Left ventricle myocardium inferior (tissue), 1 donor: ENCODE data around the gene HLCS. TPM values are rescaled to one million over a fixed set of nuclear protein-coding genes. Genes with fewer than 3 reads are reported as not detected.

Source experiments
- DNase-seq: peaks from one replicate; pipeline ENCODE4 v3.0.0-alpha.2; 2020
- H3K27ac ChIP-seq: fragments of 200-600 bp; replicated peaks from 2 replicates; pipeline ENCODE4 v1.8.0; 2021
- H3K27me3 ChIP-seq: fragments of 200-600 bp; 2 replicates; pipeline ENCODE4 v1.8.0; 2021; ENCODE audit warnings: low read depth
- H3K36me3 ChIP-seq: fragments of 200-600 bp; 2 replicates; pipeline ENCODE4 v1.8.0; 2021
- H3K4me1 ChIP-seq: fragments of 200-600 bp; 2 replicates; pipeline ENCODE4 v1.8.0; 2021
- H3K4me3 ChIP-seq: fragments of 200-600 bp; 2 replicates; pipeline ENCODE4 v1.8.0; 2021; ENCODE audit warnings: mild to moderate bottlenecking, moderate library complexity
- H3K9me3 ChIP-seq: fragments of 200-600 bp; replicated peaks from 2 replicates; pipeline ENCODE4 v1.8.0; 2021
- CTCF ChIP-seq: fragments of 200-600 bp; IDR thresholded peaks from 2 replicates; pipeline ENCODE4 v1.8.0; 2021; ENCODE audit warnings: antibody characterized with exemption, mild to moderate bottlenecking, borderline replicate concordance
- intact Hi-C: fragments of 100-400 bp; cut with micrococcal nuclease; formaldehyde crosslinking; loops from one replicate; pipeline ENCODE4 v1.11.0; 2022
- total RNA-seq: library from RNA; stranded (reverse); fragmentation: NEBNext Ultra II Directional; extraction: Animal tissue kit (Norgen Biotek cat#: 25700); gene quantifications from one replicate; pipeline ENCODE4 v1.2.1, GENCODE V29; 2021
- donor health status: DM: no; HTN: yes; CAD: no; lungs with severe emphysema.

The HLCS gene
- total RNA-seq, 1 donor from 2014 or later = 5.3 TPM

GRCh38 chr21:36913247-36914169 lies 53.0 kb downstream of the HLCS start:
- Histone ChIP-seq H3K36me3 (no peaks in the 10 kb centered on the region), H3K27ac (no peak overlapping the region), H3K9me3 (no peaks in the 10 kb centered on the region), H3K4me1 (peaks cover 17% of the 10 kb centered on the region), H3K4me3 (no peak overlapping the region), H3K27me3 (no peaks in the 10 kb centered on the region)
- intact Hi-C loops = loop anchor here (10.0 kb wide), 1 partner anchor 169 kb away; no protein-coding TSS in a partner anchor
- DNase-seq = no peak
- no peak for TF ChIP-seq CTCF

- no peaks in the 10 kb centered on the region for H3K4me1 ChIP-seq
- intact Hi-C loops = loop anchor here (10.0 kb wide), 1 partner anchor 166 kb away; no protein-coding TSS in a partner anchor
- H3K9me3 ChIP-seq = no peaks in the 10 kb centered on the region
- TF ChIP-seq CTCF = no peak
- no peak overlapping the region for H3K4me3 ChIP-seq
- DNase-seq = no peak
- H3K36me3 ChIP-seq = no peaks in the 10 kb centered on the region
- H3K27me3 ChIP-seq = no peaks in the 10 kb centered on the region
- H3K27ac ChIP-seq = no peak overlapping the region
These were observed 55.7 kb downstream of the HLCS start for GRCh38 chr21:36910581-36911307.

- TF ChIP-seq CTCF = no peak
- no peak overlapping the region for H3K4me3 ChIP-seq
- intact Hi-C loops = loop anchor here (10.0 kb wide), 1 partner anchor 165 kb away; no protein-coding TSS in a partner anchor
These were observed 56.4 kb downstream of the HLCS start for GRCh38 chr21:36909901-36910561.

GRCh38 chr21:36909423-36909822 lies 57.0 kb downstream of the HLCS start:
- Histone ChIP-seq H3K27ac (no peak overlapping the region), H3K27me3 (no peaks in the 10 kb centered on the region), H3K9me3 (no peaks in the 10 kb centered on the region), H3K36me3 (no peaks in the 10 kb centered on the region), H3K4me1 (no peaks in the 10 kb centered on the region), H3K4me3 (no peak overlapping the region)
- no peak for TF ChIP-seq CTCF
- DNase-seq = no peak
- intact Hi-C loops = no loop called here

More at GRCh38 chr21:36909901-36910561, 56.4 kb downstream of the HLCS start:
- DNase-seq = no peak
- Histone ChIP-seq H3K9me3 (no peaks in the 10 kb centered on the region), H3K36me3 (no peaks in the 10 kb centered on the region), H3K4me1 (no peaks in the 10 kb centered on the region), H3K27me3 (no peaks in the 10 kb centered on the region), H3K27ac (no peak overlapping the region)

- intact Hi-C loops = no loop called here
- Histone ChIP-seq H3K36me3 (no peaks in the 10 kb centered on the region), H3K4me3 (no peak overlapping the region)
These were observed 58.1 kb downstream of the HLCS start for GRCh38 chr21:36908260-36908908.

More at GRCh38 chr21:36908260-36908908, 58.1 kb downstream of the HLCS start:
- no peak for DNase-seq
- H3K27ac ChIP-seq = no peak overlapping the region
- no peak for TF ChIP-seq CTCF
- H3K9me3 ChIP-seq = no peaks in the 10 kb centered on the region
- H3K27me3 ChIP-seq = no peaks in the 10 kb centered on the region
- no peaks in the 10 kb centered on the region for H3K4me1 ChIP-seq
